ENCODE data around the gene NHSL2.

The NHSL2 gene

DNA sequence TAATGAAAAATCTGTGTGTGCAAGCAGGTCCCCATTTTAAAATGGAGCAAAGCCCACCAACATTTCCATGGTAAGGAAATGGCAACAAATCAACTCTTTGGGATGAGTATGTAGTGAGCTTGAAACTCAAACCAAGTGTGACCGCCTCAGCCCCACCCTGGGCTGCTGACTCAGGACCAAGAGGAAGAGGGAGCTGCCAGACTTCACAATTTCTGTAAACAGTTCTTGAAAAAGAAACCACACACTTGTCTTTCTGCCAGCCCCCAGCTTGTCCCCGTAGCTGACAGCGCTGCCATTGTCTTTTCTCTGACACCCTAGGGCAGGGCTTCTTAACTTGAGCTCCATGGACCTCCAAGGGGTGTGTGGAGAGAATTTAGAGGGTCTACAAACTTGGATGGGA, 210.7 kb downstream of the NHSL2 start:
- H3K4me3 ChIP-seq (ENCODE audit: low read depth, low read length), result no peak overlapping the region
- no peak for TF ChIP-seq POLR2A (IDR thresholded peaks at IDR 0.05; ENCODE audit: extremely low read depth, insufficient read length)
- no peak for TF ChIP-seq MYC (IDR thresholded peaks at IDR 0.05; ENCODE audit: low read depth, low read length)
- TF ChIP-seq, protein P1, sequence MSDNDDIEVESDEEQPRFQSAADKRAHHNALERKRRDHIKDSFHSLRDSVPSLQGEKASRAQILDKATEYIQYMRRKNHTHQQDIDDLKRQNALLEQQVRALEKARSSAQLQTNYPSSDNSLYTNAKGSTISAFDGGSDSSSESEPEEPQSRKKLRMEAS (IDR thresholded peaks at IDR 0.05; ENCODE audit: low read depth, low read length), result no peak
- TF ChIP-seq, protein P2, sequence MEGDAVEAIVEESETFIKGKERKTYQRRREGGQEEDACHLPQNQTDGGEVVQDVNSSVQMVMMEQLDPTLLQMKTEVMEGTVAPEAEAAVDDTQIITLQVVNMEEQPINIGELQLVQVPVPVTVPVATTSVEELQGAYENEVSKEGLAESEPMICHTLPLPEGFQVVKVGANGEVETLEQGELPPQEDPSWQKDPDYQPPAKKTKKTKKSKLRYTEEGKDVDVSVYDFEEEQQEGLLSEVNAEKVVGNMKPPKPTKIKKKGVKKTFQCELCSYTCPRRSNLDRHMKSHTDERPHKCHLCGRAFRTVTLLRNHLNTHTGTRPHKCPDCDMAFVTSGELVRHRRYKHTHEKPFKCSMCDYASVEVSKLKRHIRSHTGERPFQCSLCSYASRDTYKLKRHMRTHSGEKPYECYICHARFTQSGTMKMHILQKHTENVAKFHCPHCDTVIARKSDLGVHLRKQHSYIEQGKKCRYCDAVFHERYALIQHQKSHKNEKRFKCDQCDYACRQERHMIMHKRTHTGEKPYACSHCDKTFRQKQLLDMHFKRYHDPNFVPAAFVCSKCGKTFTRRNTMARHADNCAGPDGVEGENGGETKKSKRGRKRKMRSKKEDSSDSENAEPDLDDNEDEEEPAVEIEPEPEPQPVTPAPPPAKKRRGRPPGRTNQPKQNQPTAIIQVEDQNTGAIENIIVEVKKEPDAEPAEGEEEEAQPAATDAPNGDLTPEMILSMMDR (IDR thresholded peaks at IDR 0.05; ENCODE audit: low read depth, low read length), result no peak
- peak; percentile 84 for DNase-seq (ENCODE audit: low read depth)

DNA sequence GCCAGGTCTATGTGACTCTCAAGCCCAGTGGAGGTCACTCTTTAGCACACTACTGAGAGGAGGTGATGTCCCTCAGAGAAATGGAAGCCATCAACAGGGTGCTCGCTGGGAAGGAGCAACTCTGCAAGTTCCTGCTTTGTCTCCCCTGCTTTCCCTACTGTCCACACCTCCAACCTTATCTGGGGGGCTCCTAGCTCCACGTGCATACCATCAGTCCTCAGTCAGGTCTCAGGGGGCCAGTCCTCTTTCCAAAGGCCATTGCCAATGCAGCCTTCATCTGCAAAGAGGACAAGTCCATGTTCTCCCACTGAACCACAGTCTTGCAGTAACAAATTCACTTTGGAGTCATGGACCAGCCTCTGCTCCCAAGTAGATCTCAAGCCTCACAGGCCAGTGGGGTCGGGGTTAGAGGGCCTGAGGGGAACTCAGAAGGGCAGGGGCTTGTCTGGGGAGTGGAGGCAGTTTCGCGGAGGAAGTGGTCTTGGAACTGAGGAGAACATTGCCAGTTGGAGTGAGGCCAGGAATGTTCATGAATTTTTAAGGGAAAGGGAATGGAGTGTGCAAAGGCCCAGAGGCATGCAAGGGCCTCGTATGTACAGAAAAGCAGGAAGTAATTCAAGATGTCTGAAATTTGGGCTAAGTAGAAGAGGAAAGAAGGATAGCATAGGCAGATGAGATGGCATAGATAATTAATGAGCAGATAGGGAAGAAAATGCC, 212.1 kb downstream of the NHSL2 start:
- no peak overlapping the region for H3K4me3 ChIP-seq (ENCODE audit: low read depth, low read length)
- TF ChIP-seq, protein P2 (IDR thresholded peaks at IDR 0.05; ENCODE audit: low read depth, low read length), result no peak
- TF ChIP-seq POLR2A (IDR thresholded peaks at IDR 0.05; ENCODE audit: extremely low read depth, insufficient read length) (no peak), MYC (IDR thresholded peaks at IDR 0.05; ENCODE audit: low read depth, low read length) (no peak)
- TF ChIP-seq, protein P1 (IDR thresholded peaks at IDR 0.05; ENCODE audit: low read depth, low read length), result no peak
- DNase-seq (ENCODE audit: low read depth), result no peak

DNA sequence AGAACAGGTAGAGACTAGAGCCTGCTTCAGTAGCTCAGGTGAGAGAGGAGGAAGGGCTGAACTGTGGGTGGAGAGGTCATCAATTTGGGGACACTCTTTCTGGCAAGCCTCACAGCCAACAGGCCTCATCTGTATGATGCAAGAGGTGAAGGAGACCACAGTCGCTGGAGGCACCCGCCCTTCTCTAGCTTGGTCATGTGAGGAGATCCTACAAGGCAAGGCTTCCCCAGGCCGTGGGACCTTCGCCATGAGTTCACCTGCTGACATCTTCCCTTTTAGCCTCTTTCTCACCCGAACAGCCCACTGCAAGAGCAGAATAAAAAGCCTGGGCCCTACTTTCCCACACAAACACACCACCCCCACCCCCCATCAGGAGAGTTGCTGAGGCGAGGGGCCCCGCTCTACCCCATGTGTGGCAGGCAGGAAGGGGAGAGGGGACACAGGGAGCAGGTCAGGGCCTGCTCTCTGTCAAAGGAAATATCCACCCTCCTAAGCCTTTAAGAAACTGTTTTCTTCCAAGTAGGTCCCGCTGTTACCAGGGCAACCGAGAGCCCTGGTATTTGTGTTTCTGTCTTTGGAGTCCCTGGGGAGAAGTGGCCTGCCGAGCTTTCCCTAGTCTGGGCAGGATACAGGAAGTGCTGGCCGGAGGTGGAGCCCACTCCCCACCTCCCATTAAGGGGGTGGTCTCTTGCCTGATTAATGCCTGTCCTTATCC, 213.0 kb downstream of the NHSL2 start:
- no peak overlapping the region for H3K4me3 ChIP-seq (ENCODE audit: low read depth, low read length)
- peak; percentile 80 for DNase-seq (ENCODE audit: low read depth)
- no peak for TF ChIP-seq MYC (IDR thresholded peaks at IDR 0.05; ENCODE audit: low read depth, low read length)
- TF ChIP-seq, protein P1 (IDR thresholded peaks at IDR 0.05; ENCODE audit: low read depth, low read length), result no peak
- TF ChIP-seq, protein P2 (IDR thresholded peaks at IDR 0.05; ENCODE audit: low read depth, low read length), result no peak

DNA sequence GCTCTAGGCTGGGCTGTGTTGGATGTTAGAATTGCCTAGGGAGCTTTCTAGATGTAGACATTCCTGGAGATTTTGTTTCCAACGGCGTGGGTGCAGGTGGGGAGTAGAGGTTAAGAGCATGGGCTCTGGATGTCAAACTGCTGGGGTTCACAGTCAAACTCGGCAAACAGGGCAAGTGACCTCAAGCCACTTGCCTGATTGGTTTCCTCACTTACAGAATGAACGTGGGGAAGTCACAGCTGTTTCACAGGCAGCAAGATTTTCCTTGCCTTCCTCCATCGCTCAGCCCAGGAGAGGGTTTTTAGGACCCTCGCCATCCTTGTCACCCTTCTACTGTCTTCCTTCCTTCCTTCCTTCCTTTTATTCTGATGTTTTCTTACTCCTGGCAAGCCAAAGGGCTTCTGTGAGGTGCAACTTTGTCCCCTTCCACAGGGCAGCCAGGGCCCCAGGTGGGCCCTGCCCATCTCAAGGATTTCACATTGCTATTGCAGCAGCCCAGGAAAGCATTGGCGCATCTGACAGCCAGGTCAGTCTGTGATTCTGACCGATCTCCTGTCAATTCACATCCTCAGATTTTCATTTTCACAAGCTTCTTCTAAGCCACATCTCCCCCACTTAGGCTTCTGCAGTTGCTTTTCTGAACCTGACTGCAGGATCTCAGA, 214.0 kb downstream of the NHSL2 start:
- TF ChIP-seq, protein P2 (IDR thresholded peaks at IDR 0.05; ENCODE audit: low read depth, low read length), result no peak
- TF ChIP-seq MYC (IDR thresholded peaks at IDR 0.05; ENCODE audit: low read depth, low read length), result no peak
- no peak for TF ChIP-seq POLR2A (IDR thresholded peaks at IDR 0.05; ENCODE audit: extremely low read depth, insufficient read length)
- TF ChIP-seq, protein P1 (IDR thresholded peaks at IDR 0.05; ENCODE audit: low read depth, low read length), result no peak
- DNase-seq (ENCODE audit: low read depth), result no peak
- no peak overlapping the region for H3K4me3 ChIP-seq (ENCODE audit: low read depth, low read length)

DNA sequence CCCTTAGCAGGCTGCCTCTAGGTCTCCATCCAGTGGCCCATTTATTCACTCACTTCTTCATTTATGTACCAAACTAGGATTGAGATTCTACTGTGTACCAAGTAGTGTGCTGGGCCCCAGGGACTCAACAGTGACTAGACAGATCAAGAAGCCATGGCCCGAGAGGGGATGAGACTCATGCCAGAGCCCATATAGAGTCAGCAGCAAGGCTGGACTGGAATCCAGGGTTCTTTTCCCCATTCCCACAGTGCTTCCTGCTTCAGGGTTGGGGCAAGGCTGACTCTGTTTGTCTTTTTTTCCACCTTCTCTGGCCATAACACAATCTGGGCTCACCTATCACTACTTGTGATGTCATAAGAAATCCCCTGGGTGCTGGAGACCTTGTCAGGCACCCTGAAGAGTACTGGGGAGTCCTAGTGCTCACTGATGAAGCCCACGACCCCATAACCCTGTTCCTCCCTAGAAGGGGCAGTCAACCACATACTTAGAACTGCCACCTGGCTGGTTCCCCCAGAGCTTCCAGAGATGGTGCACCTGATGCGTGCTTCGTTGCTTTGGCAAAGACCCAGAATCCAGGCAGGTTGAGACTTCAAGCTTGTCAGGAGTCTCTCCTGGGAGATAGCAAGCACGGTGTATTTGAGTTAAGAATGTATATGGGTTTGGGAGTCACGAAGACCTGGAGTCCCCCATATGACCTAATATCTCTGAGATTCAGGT, 214.8 kb downstream of the NHSL2 start:
- H3K4me3 ChIP-seq (ENCODE audit: low read depth, low read length), result no peak overlapping the region
- peak; percentile 49 for DNase-seq (ENCODE audit: low read depth)
- TF ChIP-seq, protein P2 (IDR thresholded peaks at IDR 0.05; ENCODE audit: low read depth, low read length), result no peak
- TF ChIP-seq, protein P1 (IDR thresholded peaks at IDR 0.05; ENCODE audit: low read depth, low read length), result no peak
- TF ChIP-seq MYC (IDR thresholded peaks at IDR 0.05; ENCODE audit: low read depth, low read length) (no peak), POLR2A (IDR thresholded peaks at IDR 0.05; ENCODE audit: extremely low read depth, insufficient read length) (no peak)

All from NB4 (cell line).